Neuron (in vitro differentiated cells): Measurements from ENCODE around the gene GALE.

Experiments
- H2AFZ ChIP-seq: one replicate; pipeline ENCODE4 v1.6.1; 2013; ENCODE audit warnings: low read depth, mild to moderate bottlenecking, inconsistent platforms, low read length, moderate library complexity
- H3K27me3 ChIP-seq: one replicate; pipeline ENCODE4 v1.6.1; 2013; ENCODE audit warnings: low read length; ENCODE audit not compliant: insufficient read depth
- H3K36me3 ChIP-seq: one replicate; pipeline ENCODE4 v1.6.1; 2013; ENCODE audit warnings: low read length; ENCODE audit not compliant: insufficient read depth
- H3K4me1 ChIP-seq: one replicate; pipeline ENCODE4 v1.6.1; 2013; ENCODE audit warnings: low read length; ENCODE audit not compliant: insufficient read depth
- H3K4me3 ChIP-seq: 2 replicates; pipeline ENCODE4 v1.5.1; 2013; ENCODE audit warnings: mild to moderate bottlenecking, low read length, moderate library complexity
- H3K9me3 ChIP-seq: one replicate; pipeline ENCODE4 v1.6.1; 2013; ENCODE audit warnings: low read length

GALE gene

GRCh38 chr1:23776217-23776616, 24.3 kb downstream of the GALE start:
- Histone ChIP-seq H3K36me3 (peaks cover 6% of the 10 kb centered on the region), H3K9me3 (no peaks in the 10 kb centered on the region), H3K4me1 (peaks cover 19% of the 10 kb centered on the region), H3K4me3 (no peak overlapping the region), H3K27me3 (no peaks in the 10 kb centered on the region), H2AFZ (no peak overlapping the region)

GRCh38 chr1:23774174-23774880, 26.2 kb downstream of the GALE start:
- Histone ChIP-seq H3K4me3 (no peak overlapping the region), H3K27me3 (no peaks in the 10 kb centered on the region), H3K36me3 (peaks cover 3% of the 10 kb centered on the region), H3K4me1 (peaks cover 13% of the 10 kb centered on the region), H3K9me3 (no peaks in the 10 kb centered on the region), H2AFZ (no peak overlapping the region)

GRCh38 chr1:23772854-23773242, 27.7 kb downstream of the GALE start:
- H3K9me3 ChIP-seq, result no peaks in the 10 kb centered on the region
- peaks cover 8% of the 10 kb centered on the region for H3K4me1 ChIP-seq
- H3K27me3 ChIP-seq, result no peaks in the 10 kb centered on the region
- no peak overlapping the region for H3K4me3 ChIP-seq
- H3K36me3 ChIP-seq, result peaks cover 3% of the 10 kb centered on the region
- no peak overlapping the region for H2AFZ ChIP-seq

- Histone ChIP-seq H2AFZ (no peak overlapping the region), H3K27me3 (no peaks in the 10 kb centered on the region), H3K4me3 (no peak overlapping the region), H3K4me1 (peaks cover 4% of the 10 kb centered on the region), H3K9me3 (no peaks in the 10 kb centered on the region), H3K36me3 (peaks cover 7% of the 10 kb centered on the region)
Measured at GRCh38 chr1:23772049-23772853, 28.3 kb downstream of the GALE start.

GRCh38 chr1:23768733-23769132, 31.8 kb downstream of the GALE start:
- no peaks in the 10 kb centered on the region for H3K9me3 ChIP-seq
- peaks cover 21% of the 10 kb centered on the region for H3K36me3 ChIP-seq
- H3K27me3 ChIP-seq, result no peaks in the 10 kb centered on the region
- peaks cover 2% of the 10 kb centered on the region for H3K4me1 ChIP-seq
- H3K4me3 ChIP-seq, result no peak overlapping the region
- H2AFZ ChIP-seq, result no peak overlapping the region

GRCh38 chr1:23763041-23763577, 37.4 kb downstream of the GALE start:
- no peak overlapping the region for H3K4me3 ChIP-seq
- H3K9me3 ChIP-seq, result no peaks in the 10 kb centered on the region
- H3K27me3 ChIP-seq, result no peaks in the 10 kb centered on the region
- H3K4me1 ChIP-seq, result peaks cover 11% of the 10 kb centered on the region
- no peak overlapping the region for H2AFZ ChIP-seq
- H3K36me3 ChIP-seq, result peaks cover 70% of the 10 kb centered on the region

- H3K4me1 ChIP-seq, result peaks cover 11% of the 10 kb centered on the region
- no peaks in the 10 kb centered on the region for H3K9me3 ChIP-seq
- no peaks in the 10 kb centered on the region for H3K27me3 ChIP-seq
- peaks cover 88% of the 10 kb centered on the region for H3K36me3 ChIP-seq
- no peak overlapping the region for H3K4me3 ChIP-seq
- H2AFZ ChIP-seq, result no peak overlapping the region
Measured at GRCh38 chr1:23759277-23759676, 41.3 kb downstream of the GALE start.

- Histone ChIP-seq H3K4me1 (peaks cover 11% of the 10 kb centered on the region), H2AFZ (no peak overlapping the region), H3K4me3 (no peak overlapping the region), H3K9me3 (no peaks in the 10 kb centered on the region), H3K36me3 (peaks cover 89% of the 10 kb centered on the region), H3K27me3 (no peaks in the 10 kb centered on the region)
Measured at GRCh38 chr1:23757812-23758211, 42.7 kb downstream of the GALE start.

GRCh38 chr1:23756676-23757075, 43.9 kb downstream of the GALE start:
- Histone ChIP-seq H3K4me3 (no peak overlapping the region), H3K9me3 (no peaks in the 10 kb centered on the region), H3K27me3 (no peaks in the 10 kb centered on the region), H2AFZ (no peak overlapping the region), H3K4me1 (peaks cover 11% of the 10 kb centered on the region), H3K36me3 (peaks cover 89% of the 10 kb centered on the region)

GRCh38 chr1:23752909-23753308, 47.6 kb downstream of the GALE start:
- no peak overlapping the region for H3K4me3 ChIP-seq
- no peaks in the 10 kb centered on the region for H3K27me3 ChIP-seq
- H3K4me1 ChIP-seq, result no peaks in the 10 kb centered on the region
- H3K9me3 ChIP-seq, result no peaks in the 10 kb centered on the region
- H3K36me3 ChIP-seq, result peaks cover 80% of the 10 kb centered on the region
- H2AFZ ChIP-seq, result no peak overlapping the region

GRCh38 chr1:23751815-23752200, 48.7 kb downstream of the GALE start:
- no peaks in the 10 kb centered on the region for H3K4me1 ChIP-seq
- H3K27me3 ChIP-seq, result no peaks in the 10 kb centered on the region
- H3K36me3 ChIP-seq, result peaks cover 80% of the 10 kb centered on the region
- H3K9me3 ChIP-seq, result no peaks in the 10 kb centered on the region
- no peak overlapping the region for H2AFZ ChIP-seq
- no peak overlapping the region for H3K4me3 ChIP-seq

GRCh38 chr1:23751050-23751814, 49.3 kb downstream of the GALE start:
- Histone ChIP-seq H3K4me1 (no peaks in the 10 kb centered on the region), H3K27me3 (no peaks in the 10 kb centered on the region), H3K36me3 (peaks cover 78% of the 10 kb centered on the region), H3K4me3 (no peak overlapping the region), H3K9me3 (no peaks in the 10 kb centered on the region), H2AFZ (no peak overlapping the region)

- Histone ChIP-seq H2AFZ (no peak overlapping the region), H3K36me3 (peaks cover 50% of the 10 kb centered on the region), H3K4me3 (no peak overlapping the region), H3K4me1 (peaks cover 12% of the 10 kb centered on the region), H3K9me3 (no peaks in the 10 kb centered on the region), H3K27me3 (no peaks in the 10 kb centered on the region)
Measured at GRCh38 chr1:23748016-23748415, 52.5 kb downstream of the GALE start.
